ENCODE data around the gene ALG10B. TPM values are rescaled to one million over a fixed set of nuclear protein-coding genes. Genes with fewer than 3 reads are reported as not detected.

Gene ALG10B, protein sequence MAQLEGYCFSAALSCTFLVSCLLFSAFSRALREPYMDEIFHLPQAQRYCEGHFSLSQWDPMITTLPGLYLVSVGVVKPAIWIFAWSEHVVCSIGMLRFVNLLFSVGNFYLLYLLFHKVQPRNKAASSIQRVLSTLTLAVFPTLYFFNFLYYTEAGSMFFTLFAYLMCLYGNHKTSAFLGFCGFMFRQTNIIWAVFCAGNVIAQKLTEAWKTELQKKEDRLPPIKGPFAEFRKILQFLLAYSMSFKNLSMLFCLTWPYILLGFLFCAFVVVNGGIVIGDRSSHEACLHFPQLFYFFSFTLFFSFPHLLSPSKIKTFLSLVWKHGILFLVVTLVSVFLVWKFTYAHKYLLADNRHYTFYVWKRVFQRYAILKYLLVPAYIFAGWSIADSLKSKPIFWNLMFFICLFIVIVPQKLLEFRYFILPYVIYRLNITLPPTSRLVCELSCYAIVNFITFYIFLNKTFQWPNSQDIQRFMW
- 2.5 and 4.0 TPM in 2 replicates for total RNA-seq

DNA sequence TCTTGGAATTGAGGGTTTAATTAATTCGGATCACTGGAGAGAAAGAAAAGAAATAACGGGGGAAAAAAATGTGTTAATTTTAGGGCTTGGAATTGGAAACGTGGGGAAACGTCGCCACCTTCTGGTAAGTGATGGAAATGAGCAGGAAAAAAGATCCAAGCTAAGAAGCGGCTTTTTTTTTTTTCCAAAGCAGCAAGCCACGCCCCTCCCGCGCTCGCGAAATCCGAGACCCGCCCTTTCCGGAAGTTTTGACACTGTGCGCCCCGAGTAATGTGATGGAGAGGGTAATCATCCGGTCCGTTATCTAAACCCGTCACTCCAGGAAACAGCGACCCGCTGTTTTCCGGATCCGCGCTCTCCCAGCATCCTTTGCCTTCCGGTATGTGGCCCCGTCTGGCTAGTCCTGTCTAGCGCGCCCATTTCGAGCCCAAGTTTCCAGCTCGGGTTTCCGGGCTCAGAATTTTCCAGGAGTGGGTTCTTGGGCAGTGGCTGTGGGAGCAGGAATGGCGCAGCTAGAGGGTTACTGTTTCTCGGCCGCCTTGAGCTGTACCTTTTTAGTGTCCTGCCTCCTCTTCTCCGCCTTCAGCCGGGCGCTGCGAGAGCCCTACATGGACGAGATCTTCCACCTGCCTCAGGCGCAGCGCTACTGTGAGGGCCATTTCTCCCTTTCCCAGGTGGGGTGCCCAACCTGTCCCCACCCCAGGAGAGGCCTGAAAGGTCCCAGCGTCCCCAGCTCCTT lies at the start of gene ALG10B:
Gene ALG10B, plus strand, starts transcription at position 384 of the 739 bp plus-strand sequence. Its CDS starts 120 bp downstream, at position 504.

Data from uterine smooth muscle cell (primary cell).